CD14-positive monocyte (primary cell): ENCODE measurements around the gene CGAS. TPM values are rescaled to one million over a fixed set of nuclear protein-coding genes. Genes with fewer than 3 reads are reported as not detected.

Source experiments
- DNase-seq, 3 donors: peaks; one replicate each; pipeline ENCODE4 v3.0.0-alpha.2; 2011 to 2022
- H2AFZ ChIP-seq: 2 replicates; pipeline ENCODE4 v1.6.0; 2012; ENCODE audit warnings: mild to moderate bottlenecking, low read depth, low read length, inconsistent platforms; ENCODE audit not compliant: insufficient read depth, poor library complexity, severe bottlenecking
- H3K27ac ChIP-seq, 2 donors: 1 replicate in 1 of 2; 2 replicates in 1 of 2; pipeline ENCODE4 v1.5.1; 2012 to 2013; ENCODE audit warnings: low read length in 2 of 2, control low read depth in 1 of 2, inconsistent platforms in 1 of 2, low read depth in 1 of 2, mild to moderate bottlenecking in 1 of 2
- H3K27me3 ChIP-seq, 2 donors: one replicate each; pipeline versions ENCODE4 v1.6.0 to v1.6.1; 2011 to 2013; ENCODE audit warnings: low read length in 2 of 2; ENCODE audit not compliant: control insufficient read depth in 2 of 2, insufficient read depth in 2 of 2
- H3K36me3 ChIP-seq, 2 donors: replicated peaks in 1 of 2; 1 replicate in 1 of 2; 2 replicates in 1 of 2; pipeline versions ENCODE4 v1.5.1 to v1.6.1; 2012 to 2013; ENCODE audit warnings: low read length in 2 of 2, control low read depth in 1 of 2, inconsistent platforms in 1 of 2, mild to moderate bottlenecking in 1 of 2; ENCODE audit not compliant: insufficient read depth in 2 of 2, control insufficient read depth in 1 of 2
- H3K4me1 ChIP-seq, 2 donors: 1 replicate in 1 of 2; 2 replicates in 1 of 2; pipeline versions ENCODE4 v1.5.1 to v1.6.1; 2012 to 2013; ENCODE audit warnings: low read length in 2 of 2, control low read depth in 1 of 2, inconsistent platforms in 1 of 2, mild to moderate bottlenecking in 1 of 2, moderate library complexity in 1 of 2; ENCODE audit not compliant: insufficient read depth in 2 of 2, control insufficient read depth in 1 of 2
- H3K4me2 ChIP-seq: replicated peaks from 2 replicates; pipeline ENCODE3; 2012; ENCODE audit warnings: low read length, moderate library complexity, mild to moderate bottlenecking; ENCODE audit not compliant: poor library complexity, severe bottlenecking; ENCODE audit errors: extremely low read depth
- H3K4me3 ChIP-seq, 3 experiments: fragments of 200-600 bp in 1 of 3; sonication (generic) in 1 of 3; replicated peaks in 1 of 3; 1 replicate in 2 of 3; 2 replicates in 1 of 3; pipeline ENCODE4 v1.5.1; 2011 to 2013; ENCODE audit warnings: low read length in 3 of 3, mild to moderate bottlenecking in 3 of 3, control low read depth in 2 of 3, low read depth in 2 of 3, inconsistent platforms in 1 of 3, moderate library complexity in 1 of 3
- H3K79me2 ChIP-seq: 2 replicates; pipeline ENCODE4 v1.6.0; 2012; ENCODE audit warnings: mild to moderate bottlenecking, control low read depth, inconsistent platforms, low read length, moderate library complexity; ENCODE audit not compliant: insufficient read depth
- H3K9ac ChIP-seq: 2 replicates; pipeline ENCODE4 v1.6.0; 2017; ENCODE audit warnings: low read length, mild to moderate bottlenecking; ENCODE audit not compliant: insufficient read depth, poor library complexity, severe bottlenecking
- H3K9me3 ChIP-seq, 2 donors: replicated peaks in 1 of 2; 1 replicate in 1 of 2; 2 replicates in 1 of 2; pipeline versions ENCODE4 v1.5.1 to v1.6.1; 2012 to 2013; ENCODE audit warnings: low read length in 2 of 2, control low read depth in 1 of 2; ENCODE audit not compliant: control insufficient read depth in 1 of 2, insufficient read depth in 1 of 2
- H4K20me1 ChIP-seq: 2 replicates; pipeline ENCODE4 v1.6.0; 2012; ENCODE audit warnings: mild to moderate bottlenecking, low read length, control low read depth, moderate library complexity; ENCODE audit not compliant: insufficient read depth
- H3K27ac Mint-ChIP-seq, 7 donors: one replicate each; pipeline ENCODE4 v1.8.0; 2020; ENCODE audit warnings: mild to moderate bottlenecking in 7 of 7, mixed read lengths in 7 of 7, moderate library complexity in 6 of 7, inconsistent platforms in 2 of 7
- H3K27me3 Mint-ChIP-seq, 3 donors: one replicate each; pipeline ENCODE4 v1.8.0; 2021 to 2022; ENCODE audit warnings: low read depth in 3 of 3, mild to moderate bottlenecking in 3 of 3, mixed read lengths in 3 of 3, moderate library complexity in 3 of 3, inconsistent platforms in 1 of 3
- H3K36me3 Mint-ChIP-seq, 2 donors: one replicate each; pipeline ENCODE4 v1.8.0; 2020; ENCODE audit warnings: mixed read lengths in 2 of 2, inconsistent platforms in 1 of 2, mild to moderate bottlenecking in 1 of 2
- H3K4me1 Mint-ChIP-seq: one replicate; pipeline ENCODE4 v1.8.0; 2020; ENCODE audit warnings: mild to moderate bottlenecking, mixed read lengths
- H3K4me3 Mint-ChIP-seq, 2 donors: one replicate each; pipeline ENCODE4 v1.8.0; 2020; ENCODE audit warnings: mild to moderate bottlenecking in 2 of 2, mixed read lengths in 2 of 2, moderate library complexity in 1 of 2
- H3K9me3 Mint-ChIP-seq, 7 donors: one replicate each; pipeline ENCODE4 v1.8.0; 2020 to 2022; ENCODE audit warnings: mixed read lengths in 7 of 7, mild to moderate bottlenecking in 6 of 7, moderate library complexity in 6 of 7, inconsistent platforms in 2 of 7
- WGBS: methylation state at CpG from one replicate; pipeline ENCODE4 v1.1.5; 2013; ENCODE audit warnings: missing lambda C conversion rate; ENCODE audit not compliant: insufficient coverage; 5-methylcytosine and 5-hydroxymethylcytosine counted together
- intact Hi-C, 2 donors: fragments of 100-400 bp; cut with micrococcal nuclease; formaldehyde crosslinking; loops; one replicate each; pipeline versions ENCODE4 v1.15.0 to v1.15.1; 2023
- polyA plus RNA-seq, 3 donors: library from polyadenylated mRNA; depleted of rRNA in 1 of 3; unstranded in 2 of 3; stranded (reverse) in 1 of 3; fragments of 300-500 nt in 2 of 3; fragments of >200 nt in 1 of 3; fragmentation: Illumina TruSeq in 2 of 3; gene quantifications; 1 replicate in 2 of 3; 2 replicates in 1 of 3; pipeline ENCODE4 v1.2.3, GENCODE V29; 2012 to 2021
- small RNA-seq: library from RNA; depleted of rRNA; stranded (forward); fragments of <200 nt; gene quantifications from one replicate; pipeline ENCODE3, GENCODE V24; 2012; ENCODE audit warnings: low read depth; ENCODE audit not compliant: insufficient read length
- TF ChIP-seq, protein P1 (sequence below): fragments of 200-600 bp; IDR thresholded peaks from one replicate; pipeline ENCODE4 v1.8.0; 2022; ENCODE audit warnings: antibody characterized with exemption, mild to moderate bottlenecking

The CGAS gene
- polyA plus RNA-seq, 3 donors: 4.9 to 13.9 (median 6.7) TPM

- H3K27ac ChIP-seq: no peak overlapping the region
- no peak for DNase-seq
- no peaks in the 10 kb centered on the region for H3K4me1 Mint-ChIP-seq
- WGBS: no CpG with 5 or more reads among the region's 3 CpGs
- intact Hi-C loops: no loop called here
- no peaks in the 10 kb centered on the region for H3K36me3 ChIP-seq
- H3K4me1 ChIP-seq: no peaks in the 10 kb centered on the region
- H3K79me2 ChIP-seq: no peaks in the 10 kb centered on the region
- H3K27me3 ChIP-seq: no peaks in the 10 kb centered on the region
- H3K4me3 ChIP-seq: no peak overlapping the region
- no peak overlapping the region for H2AFZ ChIP-seq
- no peaks in the 10 kb centered on the region for H3K36me3 Mint-ChIP-seq
- H3K9ac ChIP-seq: no peak overlapping the region
- peaks cover 0 to 2% (median 0%) of the 10 kb centered on the region in 3 donors for H3K27me3 Mint-ChIP-seq
- H3K4me3 Mint-ChIP-seq: no peak overlapping the region
- TF ChIP-seq, protein P1, sequence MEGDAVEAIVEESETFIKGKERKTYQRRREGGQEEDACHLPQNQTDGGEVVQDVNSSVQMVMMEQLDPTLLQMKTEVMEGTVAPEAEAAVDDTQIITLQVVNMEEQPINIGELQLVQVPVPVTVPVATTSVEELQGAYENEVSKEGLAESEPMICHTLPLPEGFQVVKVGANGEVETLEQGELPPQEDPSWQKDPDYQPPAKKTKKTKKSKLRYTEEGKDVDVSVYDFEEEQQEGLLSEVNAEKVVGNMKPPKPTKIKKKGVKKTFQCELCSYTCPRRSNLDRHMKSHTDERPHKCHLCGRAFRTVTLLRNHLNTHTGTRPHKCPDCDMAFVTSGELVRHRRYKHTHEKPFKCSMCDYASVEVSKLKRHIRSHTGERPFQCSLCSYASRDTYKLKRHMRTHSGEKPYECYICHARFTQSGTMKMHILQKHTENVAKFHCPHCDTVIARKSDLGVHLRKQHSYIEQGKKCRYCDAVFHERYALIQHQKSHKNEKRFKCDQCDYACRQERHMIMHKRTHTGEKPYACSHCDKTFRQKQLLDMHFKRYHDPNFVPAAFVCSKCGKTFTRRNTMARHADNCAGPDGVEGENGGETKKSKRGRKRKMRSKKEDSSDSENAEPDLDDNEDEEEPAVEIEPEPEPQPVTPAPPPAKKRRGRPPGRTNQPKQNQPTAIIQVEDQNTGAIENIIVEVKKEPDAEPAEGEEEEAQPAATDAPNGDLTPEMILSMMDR: no peak
- no peak overlapping the region for H3K4me2 ChIP-seq
- H4K20me1 ChIP-seq: no peaks in the 10 kb centered on the region
- peaks cover 2 to 8% (median 5%) of the 10 kb centered on the region in 7 donors for H3K9me3 Mint-ChIP-seq
- no peak overlapping the region for H3K27ac Mint-ChIP-seq
- H3K9me3 ChIP-seq: peaks cover 3 to 7% of the 10 kb centered on the region in 2 donors
Measured at GRCh38 chr6:73377225-73377624, 74.9 kb downstream of the CGAS start.

DNA sequence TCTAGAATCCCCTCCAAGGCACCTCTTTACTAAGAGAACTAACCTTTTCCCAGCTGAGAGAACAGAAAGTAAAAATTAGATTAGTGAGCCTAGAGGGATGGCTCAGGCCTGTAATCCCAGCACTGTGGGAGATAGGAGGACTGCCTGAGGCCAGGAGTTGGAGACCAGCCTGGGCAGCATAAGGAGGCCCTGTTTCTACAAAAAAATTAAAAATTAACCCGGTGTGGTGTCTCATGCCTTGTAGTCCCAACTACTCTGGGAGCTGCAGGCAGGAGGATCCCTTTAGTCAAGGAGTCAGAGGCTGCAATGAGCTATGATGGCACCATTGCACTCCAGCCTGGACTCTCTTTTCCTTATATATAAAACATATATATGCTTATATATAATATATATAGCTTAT lies 76.9 kb downstream of the CGAS start:
- Histone ChIP-seq H3K4me1 (no peaks in the 10 kb centered on the region), H3K4me2 (no peak overlapping the region), H3K4me3 (no peak overlapping the region), H3K36me3 (no peaks in the 10 kb centered on the region), H3K27ac (no peak overlapping the region), H3K27me3 (no peaks in the 10 kb centered on the region), H3K9me3 (peaks cover 9 to 23% of the 10 kb centered on the region in 2 donors), H3K79me2 (no peaks in the 10 kb centered on the region), H4K20me1 (no peaks in the 10 kb centered on the region), H2AFZ (no peak overlapping the region), H3K9ac (no peak overlapping the region)
- DNase-seq: no peak
- H3K4me1 Mint-ChIP-seq: no peaks in the 10 kb centered on the region
- no peak overlapping the region for H3K27ac Mint-ChIP-seq
- 100% methylated on average over 1 of the region's 1 CpG for WGBS
- peaks cover 2 to 24% (median 16%) of the 10 kb centered on the region in 7 donors for H3K9me3 Mint-ChIP-seq
- intact Hi-C loops: no loop called here
- TF ChIP-seq, protein P1: no peak
- no peaks in the 10 kb centered on the region for H3K36me3 Mint-ChIP-seq
- H3K4me3 Mint-ChIP-seq: no peak overlapping the region
- H3K27me3 Mint-ChIP-seq: peaks cover 0 to 1% (median 1%) of the 10 kb centered on the region in 3 donors

Small RNA genes lying within 50 kb of the gene (small RNA-seq; reads per million reads assigned to genes)
- gene RN7SL827P (not detected), gene RNU6-975P (not detected)

Other genes starting within 250 kb of the CGAS start
- not detected for gene KHDC1L, start 226.8 kb downstream of the CGAS start, polyA plus RNA-seq
- under 1 TPM in 1 of 3 donors, not detected in 2; 0.13 TPM for gene KHDC1, start 189.1 kb downstream of the CGAS start, polyA plus RNA-seq
- not detected for gene DPPA5, start 98.0 kb downstream of the CGAS start, polyA plus RNA-seq
- not detected for gene KHDC3L, start 89.6 kb downstream of the CGAS start, polyA plus RNA-seq
- gene OOEP, start 82.4 kb downstream of the CGAS start, polyA plus RNA-seq: not detected
- gene DDX43, start 57.5 kb downstream of the CGAS start, polyA plus RNA-seq: 1 to 10 TPM in 1 of 3 donors, under 1 TPM in 1, not detected in 1; 0.23 to 1.0 TPM
- gene MTO1, start 9.4 kb upstream of the CGAS start, polyA plus RNA-seq: 10 to 100 TPM in 2 of 3 donors, 1 to 10 TPM in 1; 8.0 to 22.8 (median 14.4) TPM
- gene EEF1A1, start 68.7 kb upstream of the CGAS start, polyA plus RNA-seq: 1,000 to 10,000 TPM; 5,292 to 7,368 (median 5,586) TPM
- 10 to 100 TPM in 1 of 3 donors, 1 to 10 TPM in 2; 5.3 to 11.6 (median 9.4) TPM for gene SLC17A5, start 201.7 kb upstream of the CGAS start, polyA plus RNA-seq
- under 1 TPM; 0.17 to 0.30 (median 0.20) TPM for gene CD109, start 243.9 kb upstream of the CGAS start, polyA plus RNA-seq